D721Med (cell line): Measurements from ENCODE around the gene ZMYM3.

Experiments
- DNase-seq: peaks from one replicate; pipeline ENCODE4 v3.0.0; 2011; ENCODE audit warnings: low spot score; ENCODE audit not compliant: insufficient read length
- FAIRE-seq: peaks from 2 replicates; lab custom pipeline; 2011; peaks lifted over from hg19 to GRCh38; lab: Jason Lieb, UNC
- TF ChIP-seq, protein P1 (sequence below): IDR thresholded peaks from 2 replicates; pipeline ENCODE4 v1.5.1; 2012; ENCODE audit warnings: mild to moderate bottlenecking, control low read depth; ENCODE audit not compliant: insufficient read depth; ENCODE audit errors: missing control alignments

Gene ZMYM3

DNA sequence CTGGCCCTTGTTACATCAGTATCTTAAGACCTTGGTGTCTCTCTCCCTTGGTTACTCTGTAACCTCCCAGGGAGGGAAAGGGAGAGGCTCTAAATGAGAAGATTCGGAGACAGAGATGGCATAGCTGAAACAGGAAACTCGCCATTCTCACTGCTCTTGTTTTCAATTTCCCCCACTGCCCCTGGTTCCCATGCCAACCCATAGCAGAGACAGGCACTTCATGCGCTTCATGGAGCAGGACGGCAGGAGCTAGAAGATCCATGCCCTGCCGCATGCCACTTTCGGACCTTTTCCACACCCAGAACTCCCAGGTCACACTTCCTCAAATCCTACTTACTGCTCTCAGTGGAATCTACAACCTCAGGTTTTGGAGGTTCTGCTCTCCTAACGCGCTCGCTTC is 3.1 kb downstream of the ZMYM3 start:
- DNase-seq (no peak), FAIRE-seq (no peak)
- TF ChIP-seq, protein P1, sequence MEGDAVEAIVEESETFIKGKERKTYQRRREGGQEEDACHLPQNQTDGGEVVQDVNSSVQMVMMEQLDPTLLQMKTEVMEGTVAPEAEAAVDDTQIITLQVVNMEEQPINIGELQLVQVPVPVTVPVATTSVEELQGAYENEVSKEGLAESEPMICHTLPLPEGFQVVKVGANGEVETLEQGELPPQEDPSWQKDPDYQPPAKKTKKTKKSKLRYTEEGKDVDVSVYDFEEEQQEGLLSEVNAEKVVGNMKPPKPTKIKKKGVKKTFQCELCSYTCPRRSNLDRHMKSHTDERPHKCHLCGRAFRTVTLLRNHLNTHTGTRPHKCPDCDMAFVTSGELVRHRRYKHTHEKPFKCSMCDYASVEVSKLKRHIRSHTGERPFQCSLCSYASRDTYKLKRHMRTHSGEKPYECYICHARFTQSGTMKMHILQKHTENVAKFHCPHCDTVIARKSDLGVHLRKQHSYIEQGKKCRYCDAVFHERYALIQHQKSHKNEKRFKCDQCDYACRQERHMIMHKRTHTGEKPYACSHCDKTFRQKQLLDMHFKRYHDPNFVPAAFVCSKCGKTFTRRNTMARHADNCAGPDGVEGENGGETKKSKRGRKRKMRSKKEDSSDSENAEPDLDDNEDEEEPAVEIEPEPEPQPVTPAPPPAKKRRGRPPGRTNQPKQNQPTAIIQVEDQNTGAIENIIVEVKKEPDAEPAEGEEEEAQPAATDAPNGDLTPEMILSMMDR = no peak

DNA sequence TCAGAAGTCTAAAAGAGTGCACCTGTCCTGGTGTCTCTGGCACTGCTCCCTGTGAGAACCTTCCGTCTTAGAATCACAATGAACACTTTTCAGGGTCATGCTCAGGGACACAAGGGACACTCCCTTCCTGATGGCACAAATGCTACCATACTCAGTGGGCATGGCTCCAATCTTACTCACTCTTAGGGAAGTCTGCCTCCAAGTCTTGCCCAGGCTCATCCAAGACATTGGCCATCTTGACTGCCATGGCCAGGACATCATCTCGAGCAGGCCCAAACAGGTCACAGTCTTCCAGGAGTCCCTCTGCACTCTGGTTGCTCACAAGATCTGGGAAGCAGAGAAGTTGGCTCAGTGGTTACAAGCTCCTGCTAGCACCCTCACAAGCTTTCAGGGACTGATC is 8.8 kb downstream of the ZMYM3 start:
- FAIRE-seq = no peak
- TF ChIP-seq, protein P1 = no peak
- no peak for DNase-seq

DNA sequence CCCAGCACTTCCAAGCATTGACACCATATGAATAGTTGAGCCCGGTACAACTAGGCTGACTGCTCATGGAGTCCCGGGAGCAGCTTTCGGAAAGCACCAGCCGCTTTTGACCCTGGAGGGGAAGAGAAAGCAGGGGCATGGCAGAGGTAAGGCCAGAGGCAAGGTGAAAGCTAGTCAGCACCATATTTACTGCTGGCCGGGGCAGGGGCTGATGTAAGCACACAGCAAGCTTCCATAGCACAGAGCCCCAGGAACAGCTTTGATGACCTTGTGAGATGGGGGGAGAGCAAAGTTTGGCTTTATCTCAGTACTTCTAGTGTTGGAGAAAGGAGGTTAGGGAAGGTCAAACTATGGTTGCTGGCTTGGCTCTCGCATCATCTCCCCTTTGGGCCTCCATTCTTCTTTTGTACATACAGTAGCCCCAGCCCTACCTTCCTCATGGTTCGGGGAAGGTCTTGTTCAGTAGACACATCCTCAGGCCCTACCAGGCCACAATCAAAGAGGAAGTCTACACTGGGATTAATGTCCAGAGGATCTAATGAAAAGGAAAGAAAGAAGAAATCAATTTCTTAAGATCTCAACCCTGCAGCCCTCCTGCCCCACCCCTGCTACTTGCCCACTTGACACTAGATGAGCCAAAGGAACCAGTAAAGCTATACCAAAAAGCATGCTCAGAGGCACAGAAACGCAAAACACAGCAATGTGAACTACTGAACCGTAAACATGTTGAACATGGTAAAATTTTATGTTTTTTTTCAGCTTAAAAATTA is 9.4 kb downstream of the ZMYM3 start:
- DNase-seq (no peak), FAIRE-seq (no peak)
- TF ChIP-seq, protein P1 = no peak

DNA sequence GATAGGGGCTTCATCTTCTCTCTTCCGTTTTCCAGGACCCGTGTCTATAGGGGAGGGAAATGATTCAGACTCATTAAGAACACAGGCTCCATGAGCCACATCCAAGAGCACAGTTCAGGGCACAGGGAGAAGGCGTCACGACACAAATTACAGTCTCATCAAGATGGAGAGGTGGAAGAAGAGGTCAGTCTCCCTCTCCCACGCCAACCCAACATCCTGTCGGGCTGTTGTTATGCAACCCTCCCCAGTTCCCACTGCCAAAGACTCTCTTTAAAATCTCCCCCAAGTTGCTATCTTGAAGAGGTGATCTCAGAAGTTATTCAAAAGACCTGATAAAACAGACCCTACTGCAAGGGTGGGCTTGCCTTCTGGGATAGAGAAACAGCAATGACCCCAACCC is 12.6 kb downstream of the ZMYM3 start:
- DNase-seq = no peak
- TF ChIP-seq, protein P1 = no peak
- FAIRE-seq = no peak

DNA sequence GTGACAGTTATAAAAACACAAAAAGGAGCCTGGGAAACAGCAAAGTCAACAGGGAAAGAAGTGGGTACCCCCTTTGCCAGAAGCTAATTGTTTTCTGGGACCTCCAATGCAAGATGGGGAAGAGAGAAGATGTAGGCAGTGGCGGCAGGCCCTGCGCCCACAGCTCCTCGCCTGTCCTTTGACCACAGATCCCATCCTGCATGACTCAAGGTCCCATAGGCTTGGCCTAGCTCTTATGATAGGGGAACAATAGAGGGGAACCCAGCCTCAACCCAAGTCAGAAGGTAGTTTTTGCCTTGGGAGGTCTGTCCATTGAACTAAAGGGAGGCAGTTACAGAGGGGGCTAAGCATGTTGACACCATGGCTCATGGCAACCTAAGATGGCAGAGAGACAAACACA is 14.2 kb downstream of the ZMYM3 start:
- TF ChIP-seq, protein P1 = no peak
- DNase-seq (no peak), FAIRE-seq (no peak)

DNA sequence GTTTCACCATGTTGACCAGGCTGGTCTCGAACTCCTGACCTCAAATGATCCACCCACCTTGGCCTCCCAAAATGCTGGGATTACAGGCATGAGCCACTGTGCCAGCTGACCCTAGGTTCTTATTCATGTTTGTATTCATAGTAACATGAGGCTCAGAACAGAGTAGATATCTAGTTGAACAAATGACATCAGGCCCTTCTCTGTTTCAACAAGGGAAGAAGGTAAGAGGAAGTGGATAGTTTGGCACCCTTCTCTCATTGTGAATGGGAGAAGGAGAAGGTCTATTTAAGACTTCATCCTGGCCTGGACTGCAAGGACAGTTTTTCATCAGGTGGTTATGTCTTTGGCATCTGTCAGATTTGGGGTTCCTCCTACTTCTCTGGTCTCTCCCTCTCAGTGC is 17.1 kb downstream of the ZMYM3 start:
- TF ChIP-seq, protein P1 = no peak
- no peak for DNase-seq

DNA sequence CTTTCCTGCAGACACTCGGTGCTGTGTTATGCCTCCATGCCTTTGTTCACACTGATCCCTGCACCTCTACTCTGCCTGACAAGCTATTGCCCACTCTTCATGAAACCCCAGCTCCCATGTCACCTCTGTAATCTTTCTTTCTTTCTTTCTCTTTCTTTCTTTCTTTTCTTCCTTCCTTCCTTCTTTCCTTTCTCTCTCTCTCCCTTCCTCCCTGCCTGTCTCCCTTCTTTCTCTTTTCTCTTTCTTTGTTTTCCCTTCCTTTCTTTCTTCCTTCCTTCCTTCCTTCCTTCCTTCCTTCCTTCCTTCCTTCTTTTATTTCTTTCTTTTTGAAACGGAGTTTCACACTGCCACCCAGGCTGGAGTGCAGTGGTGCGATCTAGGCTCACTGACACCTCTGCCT is 18.5 kb downstream of the ZMYM3 start:
- no peak for DNase-seq
- no peak for FAIRE-seq
- TF ChIP-seq, protein P1 = no peak

More for the DNA sequence above, 17.1 kb downstream of the ZMYM3 start:
- FAIRE-seq = no peak
